Pons (tissue), 1 donor: ENCODE data around the gene CCDC150.
"Not testable (repeated sequence)": the region's sequence is repeated elsewhere in the genome, so short reads cannot be mapped to it uniquely, and the experiment has no call there.

Experiments used
- DNase-seq: peaks from one replicate; pipeline ENCODE4 v3.0.0-alpha.2; 2016; ENCODE audit warnings: low spot score

Gene CCDC150

DNA sequence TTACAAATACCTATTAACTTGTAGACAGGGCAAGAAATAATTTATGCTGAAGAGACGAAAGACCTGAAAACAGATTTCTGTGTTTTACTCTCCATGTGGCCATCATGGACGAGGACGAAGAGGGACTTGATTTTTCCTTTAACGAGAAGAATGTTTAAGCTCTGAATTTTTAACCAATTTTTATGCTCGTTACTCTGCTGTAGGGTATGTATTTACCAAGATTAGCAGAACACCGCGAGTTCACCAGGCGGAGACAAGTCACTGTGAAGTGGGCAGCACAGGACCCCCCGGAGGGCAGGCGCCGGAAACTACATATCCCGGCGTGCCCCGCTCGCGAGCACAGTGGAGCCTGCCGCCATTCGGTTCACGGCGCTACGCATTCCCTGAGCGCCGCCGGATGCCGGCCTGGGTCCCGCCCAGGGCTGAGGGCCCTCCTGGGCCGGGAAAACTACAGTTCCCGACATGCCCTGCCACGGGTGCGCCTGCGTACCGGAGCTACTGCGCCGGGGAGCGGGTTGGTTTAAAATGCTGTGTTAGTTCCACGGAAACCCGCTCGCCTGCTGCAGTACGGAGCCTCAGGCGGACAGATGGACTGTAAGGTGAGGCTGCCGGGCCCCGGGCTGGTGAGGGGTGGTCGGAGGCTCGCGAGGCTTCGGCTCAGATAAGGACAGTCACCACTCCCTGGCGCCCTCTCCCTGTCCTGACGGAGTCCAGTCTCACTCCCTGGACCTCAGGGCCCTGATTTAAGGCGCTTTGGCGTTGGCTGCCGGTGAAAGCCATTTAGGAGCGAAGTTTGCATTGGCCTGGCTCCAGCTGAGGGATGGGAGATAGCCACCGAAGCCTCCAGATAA, at the start of gene CCDC150:
Gene CCDC150 (plus strand): TSS at position 536 of the 851 bp plus-strand sequence. CDS start 52 bp downstream, at position 588.
- peak; percentile 89 for DNase-seq

DNA sequence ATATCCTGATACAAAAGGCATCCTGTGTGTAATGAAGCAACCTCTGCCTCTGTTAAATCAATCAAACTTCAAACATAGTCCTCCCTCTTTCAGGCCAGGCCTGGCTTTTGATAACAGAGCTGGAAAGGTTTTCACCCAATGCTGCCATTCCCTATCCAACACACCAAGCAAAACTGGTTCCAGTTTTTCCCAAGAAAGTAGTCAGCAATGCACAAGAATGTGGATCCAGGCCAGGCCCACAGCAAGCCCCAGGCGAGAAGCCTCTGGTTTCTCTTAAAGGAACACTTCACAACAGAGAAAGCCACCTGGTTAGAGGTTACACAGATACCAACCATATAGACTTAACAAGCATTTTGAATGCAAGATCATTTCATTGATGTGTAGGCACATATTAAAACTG, 49.2 kb upstream of the CCDC150 start:
- DNase-seq, result peak; percentile 37

DNA sequence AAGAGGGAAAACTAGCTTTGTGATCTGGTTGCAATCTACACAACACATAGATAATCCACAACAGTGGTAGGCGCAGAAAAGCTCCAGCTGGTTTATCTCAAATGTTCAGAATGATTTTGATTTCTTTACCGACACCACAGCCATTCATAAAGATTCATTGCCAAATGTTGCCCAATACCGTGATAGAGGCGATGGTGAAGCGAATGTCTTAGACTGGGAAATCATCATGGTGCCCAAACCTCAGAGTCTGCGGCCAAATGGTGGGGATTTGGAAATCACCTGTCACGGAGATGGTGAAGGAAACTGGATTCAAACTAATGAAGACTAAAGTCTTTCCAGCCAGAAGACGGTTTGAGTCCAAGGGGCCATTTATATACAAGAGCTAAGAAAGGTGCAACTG, 48.5 kb upstream of the CCDC150 start:
- DNase-seq, result peak; percentile 31

DNA sequence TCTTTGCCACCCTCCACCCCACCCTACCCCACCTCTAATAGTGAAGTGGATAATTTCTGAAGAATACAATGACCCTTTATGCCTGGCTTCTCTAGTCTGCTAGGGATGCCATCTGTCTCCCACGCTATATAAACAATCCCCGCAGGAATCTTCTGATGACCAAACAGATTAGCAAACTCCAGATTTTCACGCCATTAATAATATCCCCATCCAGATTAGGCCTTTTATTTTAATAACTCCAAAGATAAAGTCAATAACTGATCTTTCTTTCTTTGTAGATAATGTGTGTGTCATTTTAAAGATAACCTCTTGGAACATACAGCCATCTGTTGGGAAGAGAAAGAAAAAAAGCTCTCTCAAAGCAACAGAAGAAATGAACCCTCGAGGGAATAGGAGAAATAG, 47.9 kb upstream of the CCDC150 start:
- DNase-seq, result peak; percentile 87

DNA sequence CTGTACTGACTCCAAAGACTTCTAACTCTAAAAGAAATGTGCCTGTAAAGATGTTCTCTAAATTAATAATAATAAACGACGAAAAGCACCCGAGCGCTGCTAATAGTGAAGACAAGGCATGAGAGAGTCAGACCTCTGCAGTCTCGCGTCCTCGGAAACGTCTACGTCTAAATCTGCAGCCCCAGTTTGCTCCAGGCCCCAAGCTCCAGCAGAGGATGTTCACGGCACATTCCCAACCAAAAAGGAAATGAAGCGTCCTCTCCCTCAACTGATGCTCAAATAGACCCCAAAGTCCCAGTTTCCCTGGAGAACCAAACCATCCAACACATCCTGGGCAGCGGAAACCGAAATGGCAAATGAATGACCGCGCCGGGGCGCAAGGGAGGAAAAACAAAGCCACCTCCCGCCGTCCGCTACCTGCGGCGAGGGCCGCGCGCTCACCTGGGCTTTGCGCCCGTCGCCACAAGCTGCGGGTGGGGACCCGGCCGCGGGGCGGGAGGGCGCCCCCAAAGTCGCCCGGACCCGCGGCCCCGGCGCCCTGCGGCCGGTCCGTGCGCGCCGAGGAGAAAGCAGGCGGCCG, 47.1 kb upstream of the CCDC150 start:
- peak; percentile 68 for DNase-seq

DNA sequence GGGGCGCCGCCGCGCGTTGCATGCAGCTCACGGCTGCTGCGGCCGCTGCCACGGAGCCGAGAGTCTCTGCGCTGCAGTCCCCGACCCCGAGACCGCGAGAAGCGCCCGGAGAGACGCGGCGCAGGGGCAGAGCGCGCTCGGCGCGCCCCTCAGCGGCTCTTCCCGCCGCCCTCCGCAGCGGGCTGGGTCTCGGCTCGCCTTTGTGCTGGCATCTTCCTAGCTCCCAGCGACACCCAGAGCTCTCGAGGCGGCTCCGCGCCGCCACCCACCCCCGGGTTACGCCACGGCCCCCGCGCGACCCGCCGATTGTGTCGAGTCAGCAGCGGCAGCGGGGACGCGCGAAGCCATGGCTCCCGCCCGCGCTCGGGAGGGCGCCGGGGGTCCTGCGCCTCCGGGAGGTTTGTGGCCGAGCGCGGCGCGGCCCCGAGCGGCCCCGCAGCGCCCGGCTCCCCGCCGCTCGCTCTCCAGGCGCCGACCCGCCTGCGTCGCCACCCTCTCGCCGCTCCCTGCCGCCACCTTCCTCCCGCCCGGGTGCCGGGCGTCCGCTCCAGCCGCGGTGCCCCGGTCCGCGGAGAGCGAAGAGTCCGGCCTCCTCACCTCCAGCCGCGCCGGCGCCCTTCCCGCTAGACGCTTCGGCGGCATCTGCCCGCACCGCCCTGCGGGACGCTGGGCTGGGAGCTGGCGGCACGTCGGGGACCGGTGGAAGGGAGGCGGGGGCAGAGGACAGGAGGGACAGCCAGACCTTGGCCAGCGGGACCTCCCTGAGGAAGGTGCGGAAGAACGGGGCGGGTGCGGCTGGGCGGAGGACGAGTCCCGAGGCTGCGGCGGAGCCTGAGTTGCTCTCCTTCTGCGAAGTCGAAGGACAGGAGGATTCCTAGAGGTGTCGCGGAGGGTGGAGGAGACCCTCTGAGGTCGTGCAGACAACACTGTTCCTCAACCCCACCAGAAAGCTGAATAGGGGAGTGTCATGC, 46.3 kb upstream of the CCDC150 start, which contains the start of gene HECW2:
Gene HECW2 (minus strand): TSS at position 644 of the 971 bp plus-strand sequence.
- peak; percentile 59 for DNase-seq

DNA sequence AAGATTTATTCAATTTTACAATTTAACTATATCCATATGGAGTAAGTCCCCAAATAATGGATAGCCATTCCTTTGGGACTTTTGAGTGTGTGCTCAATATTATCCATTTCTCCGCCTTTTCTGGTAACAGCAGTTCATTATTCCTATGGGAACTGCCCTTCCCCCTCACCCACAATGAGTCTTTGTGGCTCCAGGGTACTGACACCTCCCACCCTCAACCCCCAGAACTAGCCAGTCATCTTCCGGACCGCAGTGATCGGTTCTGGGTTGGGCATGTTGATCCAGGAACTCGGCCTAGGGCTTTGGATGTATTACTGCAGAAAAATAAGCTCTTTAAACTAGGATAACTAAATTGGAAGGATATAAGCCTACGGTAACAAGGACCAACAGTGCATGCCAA, 45.4 kb upstream of the CCDC150 start:
- DNase-seq, result peak; percentile 92

GRCh38 chr2:196597531-196597930, 42.0 kb upstream of the CCDC150 start:
- no peak for DNase-seq

DNA sequence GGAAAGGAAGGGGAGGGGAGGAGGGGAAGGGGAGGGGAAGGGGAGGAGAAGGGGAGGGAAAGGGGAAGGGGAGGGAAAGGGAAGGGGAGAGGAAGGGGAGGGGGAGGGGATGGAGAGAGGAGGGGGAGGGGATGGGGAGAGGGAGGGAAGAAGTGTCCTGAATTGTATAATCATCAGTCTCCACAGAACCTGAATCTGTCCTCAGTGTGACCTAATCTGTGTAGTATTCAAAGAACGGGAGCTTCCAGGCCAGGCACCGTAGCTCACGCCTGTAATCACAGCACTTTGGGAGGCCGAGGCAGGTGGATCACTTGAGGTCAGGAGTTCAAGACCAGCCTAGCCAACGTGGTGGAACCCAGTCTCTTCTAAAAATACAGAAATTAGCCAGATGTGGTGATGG, 41.1 kb upstream of the CCDC150 start:
- no peak for DNase-seq

DNA sequence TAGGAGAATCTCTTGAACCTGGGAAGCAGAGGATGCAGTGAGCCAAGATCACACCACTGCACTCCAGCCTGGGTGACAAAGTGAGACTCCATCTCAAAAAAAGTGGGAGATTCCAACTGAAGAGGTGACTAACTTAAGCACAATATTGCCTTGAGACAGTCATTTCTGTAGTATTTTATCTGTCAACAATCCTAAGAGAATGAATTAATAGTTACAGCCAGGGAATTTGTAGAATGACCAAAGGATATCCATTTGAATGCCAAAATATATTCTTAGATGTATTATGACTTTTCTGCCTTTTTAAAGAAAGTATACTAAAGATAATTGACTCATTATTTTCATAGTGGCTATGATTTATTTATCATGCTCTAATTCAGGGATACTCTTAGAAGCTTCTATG, 40.7 kb upstream of the CCDC150 start:
- DNase-seq, result no peak

- DNase-seq, result no peak
Measured at GRCh38 chr2:196601430-196602306, 37.8 kb upstream of the CCDC150 start.

- DNase-seq, result no peak
Measured at GRCh38 chr2:196604196-196604595, 35.3 kb upstream of the CCDC150 start.

- no peak for DNase-seq
Measured at GRCh38 chr2:196606516-196606915, 33.0 kb upstream of the CCDC150 start.

GRCh38 chr2:196607073-196607472, 32.4 kb upstream of the CCDC150 start:
- DNase-seq, result no peak

- DNase-seq, result not testable (repeated sequence)
Measured at GRCh38 chr2:196607896-196608295, 31.6 kb upstream of the CCDC150 start.

GRCh38 chr2:196609806-196610205, 29.7 kb upstream of the CCDC150 start:
- no peak for DNase-seq

DNA sequence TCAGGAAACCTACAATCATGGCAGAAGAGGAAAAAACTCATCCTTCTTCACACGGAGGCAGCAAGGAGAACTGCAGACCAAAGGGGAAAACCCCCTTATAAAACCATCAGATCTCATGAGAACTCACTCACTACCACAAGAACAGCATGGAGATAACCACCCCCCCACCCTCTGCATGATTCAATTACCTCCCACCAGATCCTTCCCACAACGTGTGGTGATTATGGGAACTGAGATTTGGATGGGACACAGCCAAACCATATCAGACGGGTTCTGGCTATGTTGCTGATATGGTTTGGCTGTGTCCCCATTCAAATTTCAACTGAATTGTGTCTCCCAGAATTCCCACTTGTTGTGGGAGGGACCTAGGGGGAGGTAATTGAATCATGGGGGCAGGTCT, 28.7 kb upstream of the CCDC150 start:
- DNase-seq, result no peak

DNA sequence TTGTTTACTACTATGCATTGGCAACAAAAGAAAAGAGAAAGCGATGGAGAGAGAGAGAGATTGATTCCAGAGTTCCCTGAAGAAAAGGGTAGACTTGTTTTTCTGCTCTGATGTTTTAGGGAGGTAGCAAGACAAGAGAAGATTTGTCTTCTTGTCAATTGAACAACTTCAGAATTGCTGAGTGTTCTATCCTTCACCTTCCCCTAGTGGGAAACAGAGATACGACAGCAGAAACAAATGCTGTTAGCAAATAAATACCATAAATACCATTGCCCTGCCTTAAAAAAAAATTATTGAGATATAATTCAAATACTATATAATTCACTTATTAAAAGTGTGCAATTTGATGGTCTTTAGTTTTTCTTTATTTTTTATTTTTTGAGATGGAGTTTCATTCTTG, 26.2 kb upstream of the CCDC150 start:
- no peak for DNase-seq

GRCh38 chr2:196617430-196617829, 22.1 kb upstream of the CCDC150 start:
- no peak for DNase-seq

- DNase-seq, result no peak
Measured at GRCh38 chr2:196618661-196619060, 20.9 kb upstream of the CCDC150 start.

- DNase-seq, result no peak
Measured at GRCh38 chr2:196630531-196630930, 9.0 kb upstream of the CCDC150 start.
